ENCODE results near the gene NDRG2. TPM values are rescaled to one million over a fixed set of nuclear protein-coding genes. Genes with fewer than 3 reads are reported as not detected.

The NDRG2 gene
- total and polyA plus RNA-seq, 7 experiments from 2014 or later = 5.9 to 39.9 (median 35.1) TPM

DNA sequence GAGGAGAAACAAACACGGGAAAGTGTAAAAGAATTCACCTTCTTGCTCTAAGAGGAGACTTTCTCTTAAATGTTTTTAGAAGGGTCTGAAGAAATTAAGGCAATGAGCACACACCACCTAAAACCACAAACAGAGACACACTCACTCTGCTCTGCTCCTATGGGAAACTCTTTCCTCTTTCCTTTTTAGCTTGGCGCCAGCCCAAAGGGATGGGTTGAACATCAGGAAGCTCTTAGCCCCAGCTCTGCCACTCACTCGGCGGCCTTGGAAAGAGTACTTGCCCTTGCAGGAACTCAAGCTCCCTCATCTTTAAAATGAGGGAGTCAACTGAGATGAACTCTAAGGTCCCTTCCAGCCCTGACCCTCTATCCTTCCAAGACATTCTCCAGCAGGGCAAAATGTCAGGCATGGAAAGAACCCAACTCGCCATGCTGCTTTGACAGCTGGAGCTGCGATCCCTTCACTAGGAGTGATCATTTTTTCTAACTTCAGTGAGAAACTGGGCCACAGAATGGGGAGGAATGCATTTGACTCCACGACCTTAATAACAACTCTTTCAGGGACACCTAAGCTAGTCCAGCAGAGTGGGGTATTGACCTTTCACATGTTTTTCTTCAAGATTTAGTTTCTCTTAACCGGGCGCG, 31.8 kb upstream of the NDRG2 start:
- Histone ChIP-seq H3K27me3 (ENCODE audit: control insufficient read depth in 2 of 2, insufficient read depth in 2 of 2, low read length in 2 of 2) (no peaks in the 10 kb centered on the region), H3K9me3 (ENCODE audit: control insufficient read depth in 2 of 3, low read length in 3 of 3) (no peaks in the 10 kb centered on the region), H3K27ac (ENCODE audit: low read depth, low read length) (no peak overlapping the region), H3K4me3 (ENCODE audit: low read length) (no peak overlapping the region), H3K36me3 (ENCODE audit: control insufficient read depth in 2 of 3, insufficient read depth in 3 of 3, low read length in 3 of 3) (no peaks in the 10 kb centered on the region), H3K4me1 (ENCODE audit: control insufficient read depth in 2 of 2, insufficient read depth in 2 of 2, low read length in 2 of 2) (no peaks in the 10 kb centered on the region)
- ChIA-PET POLR2A (no interaction called here), CTCF (no interaction called here)
- Mint-ChIP-seq H3K36me3 (no peaks in the 10 kb centered on the region), H3K9me3 (no peaks in the 10 kb centered on the region), H3K27ac (no peak overlapping the region), H3K27me3 (peaks cover 12 to 22% (median 22%) of the 10 kb centered on the region in 5 donors), H3K4me1 (no peaks in the 10 kb centered on the region), H3K4me3 (no peak overlapping the region)
- no peak for ATAC-seq
- no peak for DNase-seq
- intact Hi-C loops (cut with micrococcal nuclease) = no loop called here

DNA sequence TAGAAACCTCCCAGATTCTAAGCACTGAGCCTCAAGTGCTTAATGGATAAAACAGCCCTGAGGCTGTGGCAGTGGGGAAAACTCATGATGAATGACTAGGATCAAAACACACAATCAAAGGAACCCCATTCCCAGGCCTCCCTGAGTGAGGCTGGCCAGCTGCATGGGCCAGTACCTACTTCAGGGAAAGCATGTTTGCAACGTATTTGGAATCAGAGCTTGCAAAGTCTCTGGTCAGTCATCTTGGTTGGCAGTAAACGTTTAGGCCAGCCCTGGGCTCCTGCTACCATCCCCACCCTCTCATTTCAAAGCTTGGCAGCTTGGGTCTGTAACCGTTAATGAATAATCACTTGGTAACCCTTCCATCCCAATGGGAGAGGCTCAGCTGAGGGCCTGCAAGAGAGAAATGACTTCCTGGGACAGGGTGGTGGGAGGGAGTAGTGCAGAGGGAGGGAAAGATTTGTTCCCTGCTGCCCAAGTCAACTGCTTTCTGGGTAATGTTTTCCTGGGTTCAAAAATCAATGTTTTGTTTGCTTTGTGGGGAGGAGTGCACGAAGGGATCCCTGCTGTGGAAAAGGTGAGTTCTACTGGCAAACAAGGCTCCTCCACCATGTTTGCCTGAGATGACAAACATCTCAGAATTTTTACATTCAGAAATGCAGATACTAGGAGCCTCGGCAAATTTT, 30.7 kb upstream of the NDRG2 start:
- Histone ChIP-seq H3K27ac (ENCODE audit: low read depth, low read length) (no peak overlapping the region), H3K27me3 (ENCODE audit: control insufficient read depth in 2 of 2, insufficient read depth in 2 of 2, low read length in 2 of 2) (peaks cover 0 to 4% of the 10 kb centered on the region in 2 donors), H3K4me3 (ENCODE audit: low read length) (no peak overlapping the region), H3K9me3 (ENCODE audit: control insufficient read depth in 2 of 3, low read length in 3 of 3) (no peaks in the 10 kb centered on the region), H3K4me1 (ENCODE audit: control insufficient read depth in 2 of 2, insufficient read depth in 2 of 2, low read length in 2 of 2) (no peaks in the 10 kb centered on the region), H3K36me3 (ENCODE audit: control insufficient read depth in 2 of 3, insufficient read depth in 3 of 3, low read length in 3 of 3) (no peaks in the 10 kb centered on the region)
- no peak overlapping the region for H3K4me3 Mint-ChIP-seq
- no peaks in the 10 kb centered on the region for H3K4me1 Mint-ChIP-seq
- H3K36me3 Mint-ChIP-seq = no peaks in the 10 kb centered on the region
- ATAC-seq = no peak
- peaks cover 4 to 20% (median 15%) of the 10 kb centered on the region in 5 donors for H3K27me3 Mint-ChIP-seq
- no peaks in the 10 kb centered on the region for H3K9me3 Mint-ChIP-seq
- CTCF ChIA-PET = no interaction called here
- POLR2A ChIA-PET = no interaction called here
- no peak overlapping the region for H3K27ac Mint-ChIP-seq
- DNase-seq = no peak
- intact Hi-C loops (cut with micrococcal nuclease) = no loop called here

DNA sequence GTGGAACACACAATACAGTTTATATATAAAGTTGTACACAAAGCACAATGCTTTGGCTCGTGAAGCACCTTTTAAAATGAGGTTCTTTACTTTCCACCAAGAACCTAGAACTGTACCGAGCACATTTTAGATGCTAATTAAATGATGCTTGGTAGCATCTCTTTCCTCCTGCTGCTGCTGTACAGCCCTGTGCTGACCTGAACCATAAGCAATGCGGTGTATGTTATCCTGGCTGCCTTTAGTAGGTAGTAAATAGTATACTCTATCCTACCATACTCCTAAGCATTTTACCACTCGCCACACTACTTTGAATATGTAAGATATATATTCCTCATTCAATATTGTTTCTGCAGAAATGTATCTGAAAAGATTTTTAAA, 29.9 kb upstream of the NDRG2 start:
- CTCF ChIA-PET = no interaction called here
- no peaks in the 10 kb centered on the region for H3K9me3 ChIP-seq (ENCODE audit: control insufficient read depth in 2 of 3, low read length in 3 of 3)
- no peaks in the 10 kb centered on the region for H3K36me3 ChIP-seq (ENCODE audit: control insufficient read depth in 2 of 3, insufficient read depth in 3 of 3, low read length in 3 of 3)
- no peak overlapping the region for H3K27ac ChIP-seq (ENCODE audit: low read depth, low read length)
- no peaks in the 10 kb centered on the region for H3K4me1 ChIP-seq (ENCODE audit: control insufficient read depth in 2 of 2, insufficient read depth in 2 of 2, low read length in 2 of 2)
- no peaks in the 10 kb centered on the region for H3K9me3 Mint-ChIP-seq
- H3K4me1 Mint-ChIP-seq = no peaks in the 10 kb centered on the region
- no peak overlapping the region for H3K27ac Mint-ChIP-seq
- intact Hi-C loops (cut with micrococcal nuclease) = no loop called here
- H3K27me3 Mint-ChIP-seq = peaks cover 0 to 18% (median 9%) of the 10 kb centered on the region in 5 donors
- POLR2A ChIA-PET = no interaction called here
- ATAC-seq (no peak), DNase-seq (no peak)
- no peak overlapping the region for H3K4me3 ChIP-seq (ENCODE audit: low read length)
- peaks cover 0 to 4% of the 10 kb centered on the region in 2 donors for H3K27me3 ChIP-seq (ENCODE audit: control insufficient read depth in 2 of 2, insufficient read depth in 2 of 2, low read length in 2 of 2)
- H3K4me3 Mint-ChIP-seq = no peak overlapping the region
- no peaks in the 10 kb centered on the region for H3K36me3 Mint-ChIP-seq

DNA sequence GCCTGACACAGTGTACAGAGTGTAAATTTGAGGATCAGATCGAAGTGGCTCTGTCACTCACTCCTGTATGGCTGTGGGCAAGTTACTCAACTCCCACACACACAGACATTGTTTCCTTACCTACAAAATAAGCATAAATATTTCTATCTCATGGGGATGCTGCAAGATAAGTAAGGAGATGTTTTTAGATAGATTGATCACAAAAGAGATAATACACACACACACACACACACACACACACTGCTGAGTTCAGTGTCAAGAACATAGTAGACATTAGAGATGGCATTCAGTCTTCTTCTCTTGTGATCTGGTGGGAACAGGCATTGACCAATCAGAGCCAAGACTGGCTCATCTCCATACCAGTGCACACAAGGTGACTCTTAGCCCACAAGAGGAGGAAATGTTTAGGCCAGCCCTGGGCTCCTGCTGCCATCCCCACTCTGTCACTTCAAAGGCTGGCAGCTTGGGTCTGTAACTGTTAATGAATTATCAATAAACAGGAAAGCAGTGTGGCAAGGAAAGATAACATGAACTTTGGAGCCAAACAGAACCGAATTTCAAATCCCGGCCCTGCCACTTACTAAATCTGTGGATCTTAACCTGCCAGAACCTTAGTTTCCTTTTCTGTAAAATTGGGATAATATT, 29.4 kb upstream of the NDRG2 start:
- H3K4me1 Mint-ChIP-seq = no peaks in the 10 kb centered on the region
- POLR2A ChIA-PET = no interaction called here
- H3K9me3 Mint-ChIP-seq = no peaks in the 10 kb centered on the region
- H3K27me3 Mint-ChIP-seq = peaks cover 0 to 19% (median 9%) of the 10 kb centered on the region in 5 donors
- Histone ChIP-seq H3K9me3 (ENCODE audit: control insufficient read depth in 2 of 3, low read length in 3 of 3) (no peaks in the 10 kb centered on the region), H3K27ac (ENCODE audit: low read depth, low read length) (no peak overlapping the region), H3K27me3 (ENCODE audit: control insufficient read depth in 2 of 2, insufficient read depth in 2 of 2, low read length in 2 of 2) (peaks cover 0 to 4% of the 10 kb centered on the region in 2 donors), H3K36me3 (ENCODE audit: control insufficient read depth in 2 of 3, insufficient read depth in 3 of 3, low read length in 3 of 3) (no peaks in the 10 kb centered on the region), H3K4me1 (ENCODE audit: control insufficient read depth in 2 of 2, insufficient read depth in 2 of 2, low read length in 2 of 2) (no peaks in the 10 kb centered on the region), H3K4me3 (ENCODE audit: low read length) (no peak overlapping the region)
- DNase-seq = no peak
- H3K4me3 Mint-ChIP-seq = no peak overlapping the region
- CTCF ChIA-PET = no interaction called here
- H3K36me3 Mint-ChIP-seq = no peaks in the 10 kb centered on the region
- intact Hi-C loops (cut with micrococcal nuclease) = no loop called here
- no peak for ATAC-seq
- H3K27ac Mint-ChIP-seq = no peak overlapping the region

DNA sequence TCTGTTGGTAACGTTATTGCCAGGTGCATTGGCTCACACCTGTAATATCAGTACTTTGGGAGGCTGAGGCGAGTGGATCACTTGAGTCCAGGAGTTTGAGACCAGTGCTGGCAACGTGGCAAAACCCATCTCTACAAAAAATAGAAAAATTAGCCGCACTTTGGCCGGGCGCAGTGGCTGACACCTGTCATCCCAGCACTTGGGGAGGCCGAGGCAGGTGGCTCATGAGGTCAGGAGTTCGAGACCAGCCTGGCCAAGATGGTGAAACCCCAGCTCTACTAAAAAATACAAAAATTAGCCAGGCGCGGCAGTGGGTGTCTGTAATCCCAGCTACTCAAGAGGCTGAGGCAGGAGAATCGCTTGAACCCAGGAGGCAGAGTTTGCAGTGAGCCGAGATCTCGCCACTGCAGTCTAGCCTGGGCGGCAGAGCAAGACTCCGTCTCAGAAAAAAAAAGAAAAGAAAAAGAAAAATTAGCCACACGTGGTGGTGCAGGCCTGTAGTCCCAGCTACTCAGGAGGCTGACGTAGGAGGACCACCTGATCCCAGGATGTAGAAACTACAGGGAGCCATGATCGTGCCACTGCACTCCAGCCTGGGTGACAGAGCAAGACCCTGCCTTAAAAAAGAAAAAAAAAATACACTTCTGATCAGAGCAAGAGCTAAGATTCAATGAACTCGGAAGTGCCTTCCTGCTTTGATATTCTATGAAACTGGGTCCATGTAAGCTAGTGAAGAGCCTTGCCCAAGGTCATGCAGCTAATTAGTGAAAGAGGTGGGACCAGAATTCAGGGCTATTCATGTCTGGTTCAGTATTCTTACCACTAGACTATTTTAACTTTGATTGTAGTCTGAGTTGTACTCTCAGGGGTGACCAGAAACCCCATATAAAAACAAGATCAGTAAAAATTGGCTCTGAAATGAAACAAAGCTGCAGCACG, 28.6 kb upstream of the NDRG2 start:
- Histone ChIP-seq H3K27me3 (ENCODE audit: control insufficient read depth in 2 of 2, insufficient read depth in 2 of 2, low read length in 2 of 2) (peaks cover 0 to 4% of the 10 kb centered on the region in 2 donors), H3K4me3 (ENCODE audit: low read length) (no peak overlapping the region), H3K9me3 (ENCODE audit: control insufficient read depth in 2 of 3, low read length in 3 of 3) (no peaks in the 10 kb centered on the region), H3K36me3 (ENCODE audit: control insufficient read depth in 2 of 3, insufficient read depth in 3 of 3, low read length in 3 of 3) (no peaks in the 10 kb centered on the region), H3K27ac (ENCODE audit: low read depth, low read length) (no peak overlapping the region), H3K4me1 (ENCODE audit: control insufficient read depth in 2 of 2, insufficient read depth in 2 of 2, low read length in 2 of 2) (no peaks in the 10 kb centered on the region)
- Mint-ChIP-seq H3K4me3 (no peak overlapping the region), H3K36me3 (no peaks in the 10 kb centered on the region), H3K9me3 (no peaks in the 10 kb centered on the region), H3K4me1 (no peaks in the 10 kb centered on the region), H3K27me3 (peaks cover 0 to 21% (median 5%) of the 10 kb centered on the region in 5 donors), H3K27ac (no peak overlapping the region)
- intact Hi-C loops (cut with micrococcal nuclease) = no loop called here
- POLR2A ChIA-PET = no interaction called here
- ATAC-seq = no peak
- CTCF ChIA-PET = no interaction called here
- no peak for DNase-seq

DNA sequence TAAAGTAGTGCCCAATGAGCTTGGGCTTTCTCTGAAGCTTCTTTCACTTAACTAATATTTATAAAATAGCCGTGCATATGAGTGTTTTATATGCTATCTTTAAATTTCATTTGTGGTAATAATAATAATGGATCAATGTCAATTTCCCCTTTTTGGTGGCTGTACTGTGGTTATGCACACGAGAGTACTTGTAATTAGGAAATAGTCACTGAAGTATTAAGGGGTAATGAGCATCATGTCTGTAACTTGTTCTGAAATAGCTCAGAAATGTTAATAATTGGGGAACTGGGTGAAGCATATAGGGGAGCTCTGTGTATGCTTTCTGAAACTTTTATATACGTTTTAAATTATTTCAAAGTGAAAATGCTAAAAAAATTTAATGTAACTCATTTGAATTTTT, 25.7 kb upstream of the NDRG2 start:
- POLR2A ChIA-PET = no interaction called here
- ATAC-seq = no peak

More for the DNA sequence above, 25.7 kb upstream of the NDRG2 start:
- no peak overlapping the region for H3K27ac Mint-ChIP-seq
- no peaks in the 10 kb centered on the region for H3K36me3 Mint-ChIP-seq
- no peaks in the 10 kb centered on the region for H3K9me3 ChIP-seq (ENCODE audit: control insufficient read depth in 2 of 3, low read length in 3 of 3)
- no peak overlapping the region for H3K4me3 ChIP-seq (ENCODE audit: low read length)
- no peak for DNase-seq
- intact Hi-C loops (cut with micrococcal nuclease) = no loop called here
- peaks cover 4 to 29% (median 5%) of the 10 kb centered on the region in 5 donors for H3K27me3 Mint-ChIP-seq
- peaks cover 0 to 4% of the 10 kb centered on the region in 2 donors for H3K27me3 ChIP-seq (ENCODE audit: control insufficient read depth in 2 of 2, insufficient read depth in 2 of 2, low read length in 2 of 2)
- CTCF ChIA-PET = interaction anchor here (1.0 kb wide), 1 partner anchor 37 kb away, joined by 3 read pairs; no protein-coding TSS in a partner anchor
- H3K27ac ChIP-seq (ENCODE audit: low read depth, low read length) = no peak overlapping the region
- no peaks in the 10 kb centered on the region for H3K4me1 Mint-ChIP-seq
- H3K9me3 Mint-ChIP-seq = no peaks in the 10 kb centered on the region
- H3K36me3 ChIP-seq (ENCODE audit: control insufficient read depth in 2 of 3, insufficient read depth in 3 of 3, low read length in 3 of 3) = no peaks in the 10 kb centered on the region
- H3K4me3 Mint-ChIP-seq = no peak overlapping the region
- no peaks in the 10 kb centered on the region for H3K4me1 ChIP-seq (ENCODE audit: control insufficient read depth in 2 of 2, insufficient read depth in 2 of 2, low read length in 2 of 2)
